HT-29 (cell line): ENCODE measurements around the gene GRHPR. TPM values are rescaled to one million over a fixed set of nuclear protein-coding genes. Genes with fewer than 3 reads are reported as not detected.
"Not testable (repeated sequence)": the region's sequence is repeated elsewhere in the genome, so short reads cannot be mapped to it uniquely, and the experiment has no call there.

ENCODE experiments used
- DNase-seq: peaks from one replicate; pipeline ENCODE4 v3.0.0-alpha.2; 2015; ENCODE audit warnings: low spot score
- total RNA-seq: library from RNA; depleted of rRNA; stranded (reverse); fragments of >200 nt; shearing (Covaris generic); gene quantifications from 2 replicates; pipeline ENCODE4 v1.2.3, GENCODE V29; 2014; rRNA removed

GRHPR gene
- total RNA-seq, 1 experiment from 2014 or later, result 102 TPM

- DNase-seq, result not testable (repeated sequence)
Observed at GRCh38 chr9:37477443-37477842, 54.9 kb downstream of the GRHPR start.

- DNase-seq, result not testable (repeated sequence)
Observed at GRCh38 chr9:37477987-37478619, 55.6 kb downstream of the GRHPR start.

- DNase-seq, result no peak
Observed at GRCh38 chr9:37480759-37481158, 58.3 kb downstream of the GRHPR start.

- DNase-seq, result peak; percentile 94
Observed at GRCh38 chr9:37485389-37486255, 63.1 kb downstream of the GRHPR start, which contains the start of gene POLR1E. TSS of gene POLR1E (plus strand) at chr9:37485948. CDS start at chr9:37486048, 100 bp downstream.

- DNase-seq, result no peak
Observed at GRCh38 chr9:37486256-37486615, 63.7 kb downstream of the GRHPR start.

Other genes starting within 250 kb of the GRHPR start
- 9.0 and 9.3 TPM in 2 replicates for gene ZBTB5, start 42.8 kb downstream of the GRHPR start, total RNA-seq
- 17.7 and 21.8 TPM in 2 replicates for gene POLR1E, start 63.3 kb downstream of the GRHPR start, total RNA-seq
- 3.4 and 7.4 TPM in 2 replicates for gene FBXO10, start 153.7 kb downstream of the GRHPR start, total RNA-seq
- 215 and 224 TPM in 2 replicates for gene TOMM5, start 169.9 kb downstream of the GRHPR start, total RNA-seq
- not detected in 2 replicates for gene FRMPD1, start 228.3 kb downstream of the GRHPR start, total RNA-seq